Right ventricle myocardium inferior (tissue), 1 donor: Measurements from ENCODE around the gene DHODH. TPM values are rescaled to one million over a fixed set of nuclear protein-coding genes. Genes with fewer than 3 reads are reported as not detected.

ENCODE experiments used
- ATAC-seq: fragments of 200-7000 bp; cut with Tn5 transposase; one replicate; pipeline ENCODE4 v1.9.1; 2020; ENCODE audit warnings: mild to moderate bottlenecking, moderate library complexity
- DNase-seq: peaks from one replicate; pipeline ENCODE4 v3.0.0; 2021; ENCODE audit errors: missing footprints
- intact Hi-C: fragments of 100-400 bp; cut with DNase I; formaldehyde crosslinking; loops from one replicate; pipeline ENCODE4 v1.11.0; 2022
- total RNA-seq: library from RNA; stranded (reverse); fragmentation: NEBNext Ultra II Directional; extraction: Animal tissue kit (Norgen Biotek cat#: 25700); gene quantifications from one replicate; pipeline ENCODE4 v1.2.1, GENCODE V29; 2021
- donor health status: DM: no; HTN: yes; CAD: no; lungs with severe emphysema.

The DHODH gene
- total RNA-seq, 1 donor from 2014 or later: 8.3 TPM

DNA sequence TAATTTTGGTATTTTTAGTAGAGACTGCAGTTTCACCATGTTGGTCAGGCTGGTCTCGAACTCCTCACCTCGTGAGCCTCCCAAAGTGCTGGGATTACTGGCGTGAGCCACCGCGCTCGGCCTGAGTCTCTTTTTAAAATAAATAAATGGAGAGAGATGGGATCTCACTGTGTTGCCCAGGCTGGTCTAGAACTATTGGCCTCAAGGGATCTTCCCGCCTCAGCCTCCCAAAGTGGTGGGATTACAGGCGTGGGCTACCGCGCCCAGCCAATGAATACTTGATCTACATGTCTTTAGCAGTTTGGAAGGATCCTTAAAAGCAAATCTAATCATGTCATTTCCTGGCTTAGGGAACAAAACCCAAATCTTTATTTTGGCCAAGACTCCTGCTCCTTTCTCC, 1.2 kb downstream of the DHODH start:
- no peak for ATAC-seq
- no peak for DNase-seq
- intact Hi-C loops: loop anchor here (5.0 kb wide), 1 partner anchor 112 kb away; the partner anchor contains the start of gene IST1

DNA sequence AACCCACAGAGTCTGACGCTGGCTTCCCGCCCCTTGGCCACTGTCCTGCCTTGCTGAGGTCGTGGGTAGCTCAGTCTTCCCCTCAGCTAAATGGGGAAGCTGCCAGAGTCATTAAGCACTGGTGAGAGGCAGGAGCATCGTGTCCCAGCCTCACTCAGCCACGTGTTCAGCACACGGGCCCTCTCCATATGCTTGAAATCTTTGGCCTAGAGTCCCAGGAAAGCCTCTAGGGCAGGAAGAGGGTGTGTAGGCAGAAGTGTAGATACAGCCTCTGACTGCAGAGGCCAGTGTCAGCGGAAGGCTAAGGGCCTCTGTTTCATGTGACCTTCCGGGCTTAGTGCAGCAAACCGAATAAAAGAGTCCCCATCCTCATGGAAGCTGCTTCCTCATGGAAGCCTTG, 4.1 kb downstream of the DHODH start:
- ATAC-seq: no peak
- intact Hi-C loops: no loop called here
- no peak for DNase-seq

DNA sequence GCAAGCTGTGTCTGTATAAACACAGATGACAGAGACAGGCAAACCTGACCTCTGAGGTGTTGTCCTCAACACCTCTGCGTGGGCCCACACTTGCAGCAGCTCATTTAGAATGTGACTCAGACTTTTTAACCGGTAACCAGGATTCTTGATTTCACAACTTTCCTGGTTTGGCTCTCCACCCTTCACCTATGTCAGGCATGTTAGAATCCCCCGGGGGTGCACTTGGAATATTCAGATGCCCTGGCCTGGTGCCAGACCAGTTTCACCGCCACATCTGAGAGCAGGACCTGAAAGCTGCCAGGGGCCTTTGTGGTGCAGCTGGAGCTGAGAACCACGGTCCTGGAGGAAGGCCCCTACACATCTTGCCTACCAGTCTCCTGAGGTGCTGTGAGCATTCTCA, 4.8 kb downstream of the DHODH start:
- DNase-seq: no peak
- no peak for ATAC-seq
- intact Hi-C loops: no loop called here

- DNase-seq (no peak), ATAC-seq (peak; percentile 42)
- intact Hi-C loops: no loop called here
Observed at GRCh38 chr16:72013888-72014581, 5.5 kb downstream of the DHODH start.

DNA sequence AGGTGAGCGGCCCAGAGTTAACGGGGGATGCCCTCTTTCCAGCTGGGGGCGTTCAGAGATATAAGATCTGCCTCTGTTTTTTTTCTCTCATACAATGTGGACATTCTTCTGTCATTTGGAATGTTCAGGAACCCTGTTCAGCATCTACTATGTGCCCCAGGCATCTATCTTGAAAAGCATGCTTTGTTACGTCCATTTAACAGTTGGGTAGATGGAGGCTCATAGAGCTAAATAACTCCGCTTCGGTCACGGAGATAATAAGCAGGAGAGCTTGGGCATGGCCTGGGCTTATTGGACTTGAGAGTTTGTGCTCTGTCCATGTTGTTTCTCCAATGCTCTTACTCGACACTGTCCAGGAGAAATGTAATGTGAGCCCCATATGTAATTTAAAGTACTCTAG, 6.1 kb downstream of the DHODH start:
- DNase-seq: no peak
- ATAC-seq: no peak
- intact Hi-C loops: no loop called here

- intact Hi-C loops: no loop called here
- DNase-seq (no peak), ATAC-seq (no peak)
Observed at GRCh38 chr16:72015124-72015523, 6.6 kb downstream of the DHODH start.

DNA sequence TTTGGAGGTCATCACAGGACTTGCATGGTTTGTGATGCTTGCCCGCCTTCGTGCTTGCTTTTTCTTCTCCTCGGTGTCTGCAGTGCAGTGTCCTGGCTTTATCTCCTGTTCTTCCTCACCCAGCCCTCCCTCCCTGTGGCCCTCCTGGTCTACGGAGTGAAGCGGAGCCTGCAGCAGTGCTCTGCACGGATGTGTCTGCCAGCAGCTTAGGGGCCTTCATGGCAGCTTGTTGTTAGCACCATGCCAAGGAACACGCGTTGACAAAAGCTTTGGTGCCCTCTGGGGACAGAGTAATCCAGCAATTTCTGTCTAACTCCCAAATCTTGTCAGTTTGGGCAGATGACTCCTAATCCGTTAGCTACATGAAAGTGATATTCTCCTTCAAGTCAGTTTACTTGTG, 9.9 kb downstream of the DHODH start:
- intact Hi-C loops: no loop called here
- peak; percentile 43 for ATAC-seq

DNA sequence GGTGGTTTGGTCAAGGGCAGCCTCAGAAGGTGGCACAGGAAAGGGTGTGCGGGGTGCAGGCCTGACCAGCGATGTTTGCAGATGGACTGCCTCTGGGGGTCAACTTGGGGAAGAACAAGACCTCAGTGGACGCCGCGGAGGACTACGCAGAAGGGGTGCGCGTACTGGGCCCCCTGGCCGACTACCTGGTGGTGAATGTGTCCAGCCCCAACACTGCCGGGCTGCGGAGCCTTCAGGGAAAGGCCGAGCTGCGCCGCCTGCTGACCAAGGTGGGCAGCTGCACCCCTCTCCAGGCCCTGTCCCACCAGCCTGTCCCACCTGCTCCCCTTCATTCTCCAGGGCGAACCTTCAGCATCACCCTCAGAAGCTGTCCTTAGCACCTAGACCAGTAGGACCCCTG, 12.5 kb downstream of the DHODH start:
- DNase-seq (no peak), ATAC-seq (no peak)
- intact Hi-C loops: no loop called here

More for the DNA sequence above, 9.9 kb downstream of the DHODH start:
- no peak for DNase-seq

DNA sequence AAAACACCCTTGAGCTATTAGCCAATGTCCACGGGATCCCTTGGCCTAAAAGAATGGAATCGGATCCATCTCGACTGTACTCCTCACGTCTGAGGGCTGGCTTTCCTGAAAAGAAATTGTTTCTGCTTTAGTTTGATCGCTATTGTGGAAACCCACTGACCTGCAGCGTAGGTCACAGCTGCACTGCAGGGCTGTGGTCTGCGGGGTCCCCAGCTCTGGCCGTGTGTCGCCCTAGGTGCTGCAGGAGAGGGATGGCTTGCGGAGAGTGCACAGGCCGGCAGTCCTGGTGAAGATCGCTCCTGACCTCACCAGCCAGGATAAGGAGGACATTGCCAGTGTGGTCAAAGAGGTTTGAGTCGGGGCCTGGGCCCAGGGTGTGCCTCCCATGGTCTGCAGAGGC, 13.6 kb downstream of the DHODH start:
- ATAC-seq: no peak
- no peak for DNase-seq
- intact Hi-C loops: no loop called here

GRCh38 chr16:72023962-72024361, 15.4 kb downstream of the DHODH start:
- no peak for DNase-seq
- intact Hi-C loops: no loop called here
- ATAC-seq: no peak

DNA sequence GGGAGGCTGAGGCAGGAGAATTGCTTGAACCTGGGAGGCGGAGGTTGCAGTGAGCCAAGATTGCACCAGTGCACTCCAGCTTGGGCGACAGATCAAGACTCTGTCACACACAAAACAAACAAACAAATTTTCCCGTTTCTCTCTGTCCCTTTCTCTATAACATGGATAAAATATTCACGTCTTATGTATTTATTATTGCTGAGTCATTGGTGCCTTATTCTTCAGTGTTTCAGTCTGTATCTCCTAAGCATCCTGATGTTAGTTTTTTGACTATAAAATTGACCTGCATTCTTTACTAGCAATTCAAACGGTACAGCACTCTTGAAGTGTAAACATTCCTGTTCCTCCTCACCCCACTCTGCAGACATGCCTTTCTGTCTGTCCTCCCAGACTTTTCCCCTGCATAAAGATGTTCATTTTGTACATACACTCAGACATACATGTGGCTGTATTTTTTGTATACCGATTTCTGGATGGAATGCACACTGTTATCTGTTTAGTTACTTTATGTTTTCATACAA, 16.4 kb downstream of the DHODH start:
- ATAC-seq (no peak), DNase-seq (no peak)
- intact Hi-C loops: no loop called here

DNA sequence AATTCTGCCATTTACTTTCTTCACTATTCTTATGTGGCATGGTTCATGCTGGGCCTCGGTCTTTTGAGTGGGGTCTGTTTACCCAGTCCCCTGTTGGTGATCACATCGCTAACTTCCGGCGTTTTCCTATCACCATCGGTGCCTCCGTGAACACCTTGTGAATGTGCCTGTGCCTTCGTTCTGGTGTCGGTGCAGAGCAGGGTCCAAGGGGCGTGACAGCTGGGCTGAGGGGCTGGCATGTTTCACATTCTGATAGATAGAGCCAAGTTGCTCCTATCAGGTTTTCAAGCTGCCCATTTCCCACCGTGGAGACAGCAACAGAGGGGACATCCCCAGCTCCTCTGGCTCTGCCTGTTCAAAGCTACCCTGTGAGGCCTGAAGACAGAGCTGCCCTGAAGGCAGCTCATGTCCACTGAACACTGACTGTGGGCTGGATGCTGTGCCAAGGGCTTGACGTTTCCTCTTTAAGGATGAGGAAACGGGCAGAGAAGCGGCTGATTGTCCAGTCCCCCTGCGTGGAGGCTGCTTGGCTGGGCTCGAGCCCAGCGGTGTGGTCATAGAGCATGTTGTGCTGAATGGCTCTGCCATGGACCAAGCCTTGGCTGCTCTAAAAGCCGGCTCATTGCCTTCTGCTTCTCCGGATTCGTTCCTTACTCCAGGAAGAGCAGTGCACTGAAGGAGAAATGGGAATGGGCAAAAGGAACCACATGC, 17.0 kb downstream of the DHODH start:
- intact Hi-C loops: no loop called here
- ATAC-seq (no peak), DNase-seq (no peak)

DNA sequence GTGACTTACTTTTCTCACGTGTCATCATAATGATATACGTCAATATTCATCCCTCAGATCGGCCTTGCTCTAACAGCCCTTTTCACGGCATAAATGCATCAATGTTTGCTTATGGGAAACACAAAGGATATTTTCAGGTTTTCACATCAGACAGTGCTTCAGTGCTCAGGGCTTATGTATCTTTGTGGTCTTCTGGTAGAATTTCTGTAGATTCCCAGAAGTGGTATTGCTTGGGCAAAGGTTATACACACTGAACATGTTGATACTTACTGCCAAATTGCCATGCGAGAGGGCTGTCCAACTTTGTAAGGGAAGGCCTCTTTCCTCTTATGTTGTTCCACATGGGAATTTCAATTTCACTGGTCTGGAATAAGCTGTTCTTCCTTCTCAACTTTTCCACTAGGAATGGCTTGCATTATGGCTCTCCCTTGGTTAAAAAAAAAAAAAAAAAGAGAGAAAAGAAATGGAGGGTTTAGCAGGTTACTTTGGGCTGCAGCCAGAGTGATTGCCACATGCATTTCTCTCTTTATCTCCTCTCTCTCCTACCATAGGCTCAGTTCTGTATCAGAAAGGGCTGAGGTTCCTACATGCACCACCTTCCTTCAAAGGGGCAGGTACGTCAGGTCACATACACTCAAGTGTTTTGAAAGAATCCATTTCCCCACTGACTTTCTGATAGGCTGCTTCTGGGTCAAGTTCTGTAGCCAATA, 19.3 kb downstream of the DHODH start:
- no peak for ATAC-seq
- DNase-seq: no peak
- intact Hi-C loops: no loop called here

DNA sequence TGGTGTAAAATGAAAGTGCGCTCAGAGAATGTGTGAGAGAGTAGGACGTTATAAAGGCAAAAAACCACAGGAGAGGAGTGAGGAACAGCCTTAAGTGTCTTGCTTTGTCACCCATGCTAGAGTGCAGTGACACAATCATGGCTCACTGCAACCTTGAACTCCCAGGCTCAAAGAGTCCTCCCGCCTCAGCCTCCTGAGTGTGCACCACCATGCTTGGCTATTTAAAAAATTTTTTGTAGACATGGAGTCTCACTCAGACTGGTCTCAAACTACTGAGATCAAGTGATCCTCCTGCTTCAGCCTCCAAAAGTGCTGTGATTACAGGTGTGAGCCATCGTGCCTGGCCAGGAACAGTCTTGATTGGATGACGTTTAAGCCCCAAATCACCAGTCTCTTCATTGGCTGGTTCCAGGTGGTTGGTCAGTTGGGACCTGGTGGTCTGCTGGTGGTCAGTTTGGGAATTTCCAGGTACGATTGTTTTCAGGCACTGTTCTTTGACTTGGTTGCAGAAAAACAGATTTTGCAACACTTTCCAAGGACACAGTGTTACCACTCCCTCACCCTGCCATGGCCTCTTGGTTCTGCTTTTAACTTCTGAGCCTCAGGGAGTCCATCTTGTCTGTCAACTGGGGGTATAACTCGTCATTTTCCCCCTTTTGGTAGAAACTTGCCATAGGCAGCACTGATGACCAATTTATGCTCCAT, 21.2 kb downstream of the DHODH start:
- DNase-seq: no peak
- ATAC-seq: no peak
- intact Hi-C loops: no loop called here

DNA sequence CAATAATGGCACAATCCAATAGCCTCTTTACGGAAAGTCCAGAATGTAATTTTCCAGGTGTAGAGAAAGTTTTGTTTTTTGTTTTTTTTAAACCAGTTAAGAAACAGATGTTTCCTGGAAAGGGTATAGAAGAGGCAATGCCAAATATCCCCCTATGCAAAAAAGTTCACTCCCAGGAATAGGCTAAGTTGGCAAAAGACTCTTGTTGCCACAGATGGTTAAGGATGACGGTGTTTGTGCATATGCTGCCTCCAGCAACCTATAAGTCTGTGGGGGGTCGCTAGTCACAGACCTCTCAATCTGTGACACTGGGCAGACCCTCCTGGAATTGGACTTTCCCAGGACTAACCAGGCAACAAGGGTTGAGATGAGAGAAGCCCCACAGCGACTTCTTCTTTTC, 24.9 kb downstream of the DHODH start:
- intact Hi-C loops: no loop called here
- ATAC-seq (no peak), DNase-seq (no peak)

- intact Hi-C loops: no loop called here
- ATAC-seq (no peak), DNase-seq (no peak)
Observed at GRCh38 chr16:72036098-72036497, 27.6 kb downstream of the DHODH start.

DNA sequence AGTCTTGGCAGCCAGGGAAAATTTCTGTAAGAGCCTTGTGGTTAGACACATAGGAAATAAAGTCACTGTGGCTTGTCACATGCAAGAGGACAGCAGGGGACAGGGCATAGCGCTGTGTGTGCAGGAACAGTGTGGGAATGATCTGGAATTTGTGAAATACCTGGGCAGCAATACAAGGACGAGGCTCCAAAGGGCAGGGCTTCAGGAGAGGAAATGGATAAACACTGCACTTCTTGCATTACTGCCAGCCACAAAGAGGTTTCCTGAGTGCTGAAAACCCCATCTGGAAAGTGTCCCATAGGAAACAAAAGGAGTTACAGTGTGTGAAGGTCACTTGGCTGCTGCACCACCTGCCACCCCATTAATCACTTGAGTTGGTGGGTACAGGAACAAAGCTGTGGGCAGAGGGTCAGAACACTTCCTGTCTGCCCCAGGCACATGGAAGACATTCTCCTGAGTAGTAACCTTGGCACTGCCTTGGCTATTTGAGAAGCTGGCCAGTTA, 33.7 kb downstream of the DHODH start:
- intact Hi-C loops: no loop called here
- DNase-seq (no peak), ATAC-seq (peak; percentile 68)

DNA sequence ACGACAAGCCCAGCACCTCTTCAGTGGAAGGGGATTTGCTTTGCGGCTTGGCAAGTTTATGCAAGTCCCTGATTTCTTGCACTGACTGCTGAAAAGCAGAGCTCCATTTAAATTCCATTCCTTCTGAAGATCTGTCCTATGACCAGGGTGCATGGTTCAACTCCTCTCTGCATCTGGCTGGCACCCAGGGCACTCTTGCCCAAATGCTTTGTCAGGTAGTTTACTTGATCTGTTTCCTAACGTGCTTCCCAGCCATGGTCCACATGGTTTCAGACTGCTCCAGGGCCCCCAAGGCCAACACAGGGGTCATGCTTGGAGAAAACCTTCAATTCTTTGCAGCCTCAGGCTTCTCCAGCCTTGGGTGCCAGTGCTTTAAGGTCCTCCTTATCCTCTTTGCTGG, 34.5 kb downstream of the DHODH start:
- ATAC-seq (no peak), DNase-seq (no peak)
- intact Hi-C loops: no loop called here

DNA sequence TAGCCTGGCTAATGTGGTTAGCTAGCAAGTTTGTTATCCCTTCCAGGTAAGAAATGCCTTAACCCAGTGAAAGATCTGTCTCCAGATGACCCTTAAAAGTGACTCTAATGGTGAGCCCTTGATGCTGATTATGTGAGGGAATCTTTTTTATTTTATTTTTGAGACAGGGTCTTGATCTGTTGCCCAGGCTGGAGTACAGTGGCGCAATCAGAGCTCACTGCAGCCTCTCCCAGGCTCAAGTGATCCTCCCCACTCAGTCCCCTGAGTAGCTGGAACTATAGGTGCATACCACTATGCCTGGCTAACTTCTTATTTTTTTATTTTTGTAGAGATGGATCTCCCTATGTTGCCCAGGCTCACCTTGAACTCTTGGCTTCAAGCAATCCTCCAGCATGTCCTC, 35.0 kb downstream of the DHODH start:
- intact Hi-C loops: no loop called here
- DNase-seq: no peak
- no peak for ATAC-seq
